ENCODE results near the gene OTP.

The OTP gene

DNA sequence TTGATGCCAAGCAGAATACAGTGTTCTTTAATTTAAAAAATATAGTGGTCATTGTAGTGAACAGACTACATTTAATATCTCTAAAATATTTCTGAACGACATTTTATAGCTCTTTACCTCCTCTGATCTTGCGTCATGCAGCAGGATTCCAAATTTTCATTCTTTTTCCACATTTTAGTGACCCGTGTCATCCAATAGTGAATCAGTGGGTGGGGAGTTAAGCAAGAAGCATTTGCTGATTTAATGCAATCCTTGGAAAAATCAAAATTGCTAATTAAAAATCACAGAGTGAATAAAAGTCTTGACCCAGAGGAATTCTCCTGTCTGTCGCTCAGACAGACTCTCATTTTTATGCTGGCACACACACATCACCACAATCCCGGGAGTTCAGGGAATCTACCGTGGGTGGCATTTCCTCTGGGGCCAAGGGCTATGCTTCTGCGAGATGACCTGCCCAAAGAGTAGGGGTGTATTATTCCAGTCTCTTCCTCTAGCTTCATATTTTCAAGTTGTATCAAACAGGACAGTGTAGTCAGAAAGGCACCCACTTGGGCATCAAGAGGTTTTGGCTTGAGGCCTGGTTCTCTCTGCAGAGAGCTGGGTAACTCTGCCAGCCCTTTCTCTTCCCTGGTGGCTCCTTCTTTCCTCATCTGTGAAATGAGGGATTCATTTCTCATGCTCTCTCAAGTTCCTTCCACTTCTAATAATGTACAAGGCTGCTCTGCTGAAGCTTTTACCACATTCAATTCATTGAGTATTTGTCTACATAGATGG is 24.8 kb upstream of the OTP start:
- no peak overlapping the region for H2BK12ac ChIP-seq (ENCODE audit: low read length in 2 of 2)
- H3K27ac ChIP-seq (ENCODE audit: low read length, poor library complexity, severe bottlenecking) = no peak overlapping the region
- H4K8ac ChIP-seq (ENCODE audit: low read length) = no peak overlapping the region
- H3K9me3 ChIP-seq (ENCODE audit: control insufficient read depth, low read length) = no peaks in the 10 kb centered on the region
- no peaks in the 10 kb centered on the region for H3K36me3 ChIP-seq (ENCODE audit: control insufficient read depth in 1 of 2, insufficient read depth in 2 of 2, low read depth in 1 of 2, low read length in 2 of 2)
- no peak overlapping the region for H3K4ac ChIP-seq (ENCODE audit: low read depth in 1 of 2, low read length in 2 of 2)
- no peaks in the 10 kb centered on the region for H3K79me1 ChIP-seq (replicated peaks; ENCODE audit: low read length, poor library complexity, severe bottlenecking)
- no peak overlapping the region for H3K4me2 ChIP-seq (ENCODE audit: low read length, poor library complexity, severe bottlenecking)
- H2AFZ ChIP-seq (ENCODE audit: low read depth, low read length) = no peak overlapping the region
- WGBS = 96% methylated on average over 2 of the region's 7 CpGs
- peak overlapping the region; percentile 57 for H3K9ac ChIP-seq (ENCODE audit: low read length)
- DNase-seq = no peak
- no peak overlapping the region for H3K23ac ChIP-seq (ENCODE audit: low read length in 2 of 2)
- H3K4me1 ChIP-seq (ENCODE audit: control insufficient read depth, insufficient read depth, low read depth, low read length) = no peaks in the 10 kb centered on the region
- no peak overlapping the region for H3K18ac ChIP-seq (ENCODE audit: low read depth in 1 of 2, low read length in 2 of 2)
- H2AK5ac ChIP-seq (ENCODE audit: low read length, severe bottlenecking) = no peak overlapping the region
- no peak overlapping the region for H2BK120ac ChIP-seq (ENCODE audit: low read depth, low read length)
- no peak overlapping the region for H2BK15ac ChIP-seq (ENCODE audit: low read depth, poor library complexity, severe bottlenecking)
- peaks cover 0 to 43% of the 10 kb centered on the region in 2 experiments for H3K27me3 ChIP-seq (ENCODE audit: control insufficient read depth in 1 of 2, insufficient read depth in 1 of 2, low read length in 2 of 2)
- no peak overlapping the region for H2BK5ac ChIP-seq (ENCODE audit: low read depth, low read length, poor library complexity, severe bottlenecking)
- H3K4me3 ChIP-seq (ENCODE audit: insufficient read depth in 1 of 2, low read depth in 1 of 2, low read length in 2 of 2) = no peak overlapping the region
- H4K91ac ChIP-seq (ENCODE audit: low read length) = no peak overlapping the region
- no peak overlapping the region for H3K14ac ChIP-seq (ENCODE audit: low read length in 2 of 2)

DNA sequence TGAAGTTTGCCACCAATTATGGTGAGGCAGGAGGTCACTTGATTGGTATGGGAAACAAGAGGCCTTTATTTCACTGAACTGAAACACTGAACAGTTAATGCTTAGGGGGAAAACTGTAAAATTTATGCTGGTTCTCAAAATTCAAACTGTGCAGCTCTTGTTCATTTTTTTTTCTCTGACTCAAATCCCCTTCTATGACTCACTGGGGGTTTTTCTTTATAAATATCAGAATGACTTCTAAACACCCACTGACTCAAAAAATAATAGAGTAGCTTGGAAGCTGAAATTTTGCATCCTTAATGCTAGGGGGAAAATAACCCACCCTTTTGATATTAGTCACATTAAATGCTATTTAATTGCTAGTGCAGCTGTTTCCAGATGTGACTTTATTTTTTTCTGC is 24.1 kb upstream of the OTP start:
- Histone ChIP-seq H2BK120ac (ENCODE audit: low read depth, low read length) (no peak overlapping the region), H3K27me3 (ENCODE audit: control insufficient read depth in 1 of 2, insufficient read depth in 1 of 2, low read length in 2 of 2) (peaks cover 0 to 43% of the 10 kb centered on the region in 2 experiments), H3K9me3 (ENCODE audit: control insufficient read depth, low read length) (no peaks in the 10 kb centered on the region), H3K36me3 (ENCODE audit: control insufficient read depth in 1 of 2, insufficient read depth in 2 of 2, low read depth in 1 of 2, low read length in 2 of 2) (no peaks in the 10 kb centered on the region), H3K4me1 (ENCODE audit: control insufficient read depth, insufficient read depth, low read depth, low read length) (no peaks in the 10 kb centered on the region), H3K79me1 (replicated peaks; ENCODE audit: low read length, poor library complexity, severe bottlenecking) (no peaks in the 10 kb centered on the region), H4K91ac (ENCODE audit: low read length) (no peak overlapping the region), H3K27ac (ENCODE audit: low read length, poor library complexity, severe bottlenecking) (no peak overlapping the region), H2AFZ (ENCODE audit: low read depth, low read length) (no peak overlapping the region), H3K4me3 (ENCODE audit: insufficient read depth in 1 of 2, low read depth in 1 of 2, low read length in 2 of 2) (no peak overlapping the region), H3K9ac (ENCODE audit: low read length) (peak overlapping the region; percentile 57), H2BK15ac (ENCODE audit: low read depth, poor library complexity, severe bottlenecking) (no peak overlapping the region), H4K8ac (ENCODE audit: low read length) (no peak overlapping the region), H3K4ac (ENCODE audit: low read depth in 1 of 2, low read length in 2 of 2) (no peak overlapping the region), H2BK12ac (ENCODE audit: low read length in 2 of 2) (no peak overlapping the region), H3K14ac (ENCODE audit: low read length in 2 of 2) (no peak overlapping the region), H3K18ac (ENCODE audit: low read depth in 1 of 2, low read length in 2 of 2) (no peak overlapping the region), H3K23ac (ENCODE audit: low read length in 2 of 2) (no peak overlapping the region), H2BK5ac (ENCODE audit: low read depth, low read length, poor library complexity, severe bottlenecking) (no peak overlapping the region), H3K4me2 (ENCODE audit: low read length, poor library complexity, severe bottlenecking) (no peak overlapping the region), H2AK5ac (ENCODE audit: low read length, severe bottlenecking) (no peak overlapping the region)
- no peak for DNase-seq

GRCh38 chr5:77658662-77659061 is 20.1 kb upstream of the OTP start:
- H3K4me2 ChIP-seq (ENCODE audit: low read length, poor library complexity, severe bottlenecking) = no peak overlapping the region
- no peak overlapping the region for H3K18ac ChIP-seq (ENCODE audit: low read depth in 1 of 2, low read length in 2 of 2)
- DNase-seq = no peak
- H2BK5ac ChIP-seq (ENCODE audit: low read depth, low read length, poor library complexity, severe bottlenecking) = no peak overlapping the region
- H3K4me3 ChIP-seq (ENCODE audit: insufficient read depth in 1 of 2, low read depth in 1 of 2, low read length in 2 of 2) = no peak overlapping the region
- no peak overlapping the region for H2BK12ac ChIP-seq (ENCODE audit: low read length in 2 of 2)
- H3K27ac ChIP-seq (ENCODE audit: low read length, poor library complexity, severe bottlenecking) = no peak overlapping the region
- H4K8ac ChIP-seq (ENCODE audit: low read length) = no peak overlapping the region
- H3K27me3 ChIP-seq (ENCODE audit: control insufficient read depth in 1 of 2, insufficient read depth in 1 of 2, low read length in 2 of 2) = peaks cover 5 to 25% of the 10 kb centered on the region in 2 experiments
- no peak overlapping the region for H4K91ac ChIP-seq (ENCODE audit: low read length)
- H3K14ac ChIP-seq (ENCODE audit: low read length in 2 of 2) = no peak overlapping the region
- no peaks in the 10 kb centered on the region for H3K4me1 ChIP-seq (ENCODE audit: control insufficient read depth, insufficient read depth, low read depth, low read length)
- no peak overlapping the region for H2AK5ac ChIP-seq (ENCODE audit: low read length, severe bottlenecking)
- H3K9ac ChIP-seq (ENCODE audit: low read length) = no peak overlapping the region
- no peak overlapping the region for H2BK15ac ChIP-seq (ENCODE audit: low read depth, poor library complexity, severe bottlenecking)
- peak overlapping the region in 1 of 2 experiments; percentile 56 for H3K23ac ChIP-seq (ENCODE audit: low read length in 2 of 2)
- H3K9me3 ChIP-seq (ENCODE audit: control insufficient read depth, low read length) = no peaks in the 10 kb centered on the region
- no peaks in the 10 kb centered on the region for H3K36me3 ChIP-seq (ENCODE audit: control insufficient read depth in 1 of 2, insufficient read depth in 2 of 2, low read depth in 1 of 2, low read length in 2 of 2)
- H3K4ac ChIP-seq (ENCODE audit: low read depth in 1 of 2, low read length in 2 of 2) = no peak overlapping the region
- H3K79me1 ChIP-seq (replicated peaks; ENCODE audit: low read length, poor library complexity, severe bottlenecking) = no peaks in the 10 kb centered on the region
- H2BK120ac ChIP-seq (ENCODE audit: low read depth, low read length) = no peak overlapping the region
- H2AFZ ChIP-seq (ENCODE audit: low read depth, low read length) = no peak overlapping the region

DNA sequence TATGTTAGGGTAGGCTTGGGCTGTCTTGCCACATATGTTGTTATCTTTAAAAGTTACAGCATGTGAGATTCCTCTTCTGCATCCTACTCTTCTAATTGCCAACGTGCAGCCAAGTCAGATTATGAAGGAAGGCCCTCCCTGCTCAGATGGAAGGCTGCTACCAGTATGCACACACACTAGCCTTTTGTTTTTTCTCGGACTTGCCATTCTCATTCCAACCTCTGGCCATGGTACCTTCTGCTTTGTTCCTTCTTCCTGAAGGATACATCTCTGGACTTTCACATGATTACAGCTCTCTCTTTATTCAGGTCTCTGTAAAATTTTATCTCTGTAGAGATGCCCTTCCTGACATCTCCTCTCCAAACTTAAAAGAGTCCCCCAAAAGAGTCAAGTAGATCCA is 12.8 kb upstream of the OTP start:
- H3K14ac ChIP-seq (ENCODE audit: low read length in 2 of 2) = no peak overlapping the region
- H3K18ac ChIP-seq (ENCODE audit: low read depth in 1 of 2, low read length in 2 of 2) = no peak overlapping the region
- 45% methylated on average over 2 of the region's 2 CpGs for WGBS

More for the DNA sequence above, 12.8 kb upstream of the OTP start:
- H2BK5ac ChIP-seq (ENCODE audit: low read depth, low read length, poor library complexity, severe bottlenecking) = no peak overlapping the region
- H3K36me3 ChIP-seq (ENCODE audit: control insufficient read depth in 1 of 2, insufficient read depth in 2 of 2, low read depth in 1 of 2, low read length in 2 of 2) = no peaks in the 10 kb centered on the region
- DNase-seq = no peak
- H3K4me3 ChIP-seq (ENCODE audit: insufficient read depth in 1 of 2, low read depth in 1 of 2, low read length in 2 of 2) = no peak overlapping the region
- H2BK15ac ChIP-seq (ENCODE audit: low read depth, poor library complexity, severe bottlenecking) = no peak overlapping the region
- peaks cover 78 to 79% of the 10 kb centered on the region in 2 experiments for H3K27me3 ChIP-seq (ENCODE audit: control insufficient read depth in 1 of 2, insufficient read depth in 1 of 2, low read length in 2 of 2)
- no peak overlapping the region for H2BK120ac ChIP-seq (ENCODE audit: low read depth, low read length)
- no peak overlapping the region for H3K4ac ChIP-seq (ENCODE audit: low read depth in 1 of 2, low read length in 2 of 2)
- no peak overlapping the region for H3K27ac ChIP-seq (ENCODE audit: low read length, poor library complexity, severe bottlenecking)
- no peaks in the 10 kb centered on the region for H3K4me1 ChIP-seq (ENCODE audit: control insufficient read depth, insufficient read depth, low read depth, low read length)
- no peak overlapping the region for H4K8ac ChIP-seq (ENCODE audit: low read length)
- H2BK12ac ChIP-seq (ENCODE audit: low read length in 2 of 2) = no peak overlapping the region
- peaks cover 3% of the 10 kb centered on the region for H3K9me3 ChIP-seq (ENCODE audit: control insufficient read depth, low read length)
- H4K91ac ChIP-seq (ENCODE audit: low read length) = no peak overlapping the region
- H3K79me1 ChIP-seq (replicated peaks; ENCODE audit: low read length, poor library complexity, severe bottlenecking) = no peaks in the 10 kb centered on the region
- no peak overlapping the region for H3K4me2 ChIP-seq (ENCODE audit: low read length, poor library complexity, severe bottlenecking)
- no peak overlapping the region for H2AFZ ChIP-seq (ENCODE audit: low read depth, low read length)
- no peak overlapping the region for H2AK5ac ChIP-seq (ENCODE audit: low read length, severe bottlenecking)
- no peak overlapping the region for H3K23ac ChIP-seq (ENCODE audit: low read length in 2 of 2)
- no peak overlapping the region for H3K9ac ChIP-seq (ENCODE audit: low read length)
